Esophagus squamous epithelium (tissue), 4 donors: ENCODE data around the gene PAXX.

Experiments
- CTCF ChIP-seq, 6 experiments: fragments of 450-650 bp in 4 of 6; fragments of 200-600 bp in 2 of 6; sonication (generic) in 2 of 6; IDR thresholded peaks; one replicate each; pipeline ENCODE4 v1.5.1; 2016 to 2019; ENCODE audit warnings: antibody characterized with exemption in 6 of 6, mild to moderate bottlenecking in 4 of 6, moderate library complexity in 4 of 6
- POLR2A ChIP-seq, 4 donors: fragments of 450-650 bp; IDR thresholded peaks; one replicate each; pipeline ENCODE4 v1.6.1; 2017; ENCODE audit warnings: antibody characterized with exemption in 4 of 4, mild to moderate bottlenecking in 4 of 4, moderate library complexity in 3 of 4

GRCh38 chr9:137041124-137041523 is 48.9 kb downstream of the PAXX start:
- TF ChIP-seq CTCF (IDR thresholded peaks at IDR 0.05) (no peak), POLR2A (IDR thresholded peaks at IDR 0.05) (no peak)
